Measurements from ENCODE around the gene KCNK1. TPM values are rescaled to one million over a fixed set of nuclear protein-coding genes. Genes with fewer than 3 reads are reported as not detected.

Gene KCNK1
- total RNA-seq, 2 experiments from 2014 or later: not detected

Small RNAs within 50 kb of the gene (microRNA-seq; reads per million reads assigned to microRNA genes)
- gene MIR4427 (ENCODE audit: borderline microRNAs expressed, borderline replicate concordance): not detected

Data from activated CD8-positive, alpha-beta T cell treated with anti-CD3 and anti-CD28 coated beads for 36 hours (primary cell).